NCI-H2227 treated with DMSO at 0.1 percent for 48 hours (cell line): Measurements from ENCODE around the gene NAGLU.
"Not testable (repeated sequence)": the region's sequence is repeated elsewhere in the genome, so short reads cannot be mapped to it uniquely, and the experiment has no call there.

ENCODE experiments used
- DNase-seq: peaks from one replicate; lab custom pipeline; 2025; lab: John Stamatoyannopoulos, UW

Gene NAGLU

DNA sequence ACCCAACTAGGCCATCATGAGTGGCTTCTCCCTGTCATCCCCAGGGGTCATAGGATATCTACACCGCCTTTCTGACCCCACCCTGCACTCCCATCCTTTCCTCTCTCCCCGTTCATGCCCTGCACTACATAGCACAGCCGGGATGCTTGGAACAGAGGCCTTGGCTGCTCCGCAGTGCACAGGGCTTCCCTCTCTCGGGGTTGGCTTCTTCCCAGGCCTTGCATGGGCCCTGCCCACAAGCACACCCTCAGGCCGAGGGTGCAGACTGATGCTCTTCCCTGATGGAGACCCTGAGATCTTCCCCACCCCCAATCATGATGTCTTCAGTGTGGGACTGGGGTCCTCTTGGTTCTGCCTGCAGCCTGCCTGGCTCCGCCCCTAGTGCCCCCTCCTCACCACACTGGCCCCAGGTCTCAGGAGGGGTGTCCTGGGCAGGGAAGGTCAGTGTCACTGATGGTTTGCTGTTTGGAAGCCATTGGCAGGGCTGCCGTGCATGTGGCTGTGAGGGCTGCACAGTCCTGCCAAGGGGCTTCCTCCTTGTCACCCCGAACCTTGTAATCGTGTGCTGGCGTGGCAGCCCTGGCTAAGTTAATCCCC, 14.3 kb upstream of the NAGLU start:
- DNase-seq: no peak

- DNase-seq: no peak
Observed at GRCh38 chr17:42522263-42522790, 13.7 kb upstream of the NAGLU start.

DNA sequence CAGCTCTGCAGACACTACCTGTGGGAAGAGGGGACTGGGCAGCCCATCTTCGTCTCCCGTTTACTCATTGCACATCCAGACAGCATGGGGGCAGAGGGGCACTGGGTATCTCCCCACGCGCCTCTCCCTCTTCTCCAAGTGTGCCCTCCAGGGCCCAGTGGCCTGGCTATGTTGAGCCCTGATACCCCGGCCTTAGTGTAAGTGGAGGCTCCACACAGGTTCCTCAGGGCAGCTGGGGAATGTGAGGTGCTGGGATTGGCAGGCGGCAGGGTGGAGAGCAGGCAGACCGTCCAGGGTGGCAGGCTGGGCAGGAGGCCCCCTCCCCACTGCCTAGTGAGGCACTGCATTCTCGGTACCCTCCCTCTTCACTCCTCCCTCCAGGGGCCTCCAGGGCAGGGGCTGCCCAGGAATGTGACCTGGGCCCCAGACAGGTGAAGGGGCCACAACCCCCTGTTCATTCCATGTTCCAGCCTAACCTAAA, 13.2 kb upstream of the NAGLU start:
- DNase-seq: no peak

- no peak for DNase-seq
Observed at GRCh38 chr17:42525221-42525620, 10.8 kb upstream of the NAGLU start.

- no peak for DNase-seq
Observed at GRCh38 chr17:42526031-42526444, 10.0 kb upstream of the NAGLU start.

DNA sequence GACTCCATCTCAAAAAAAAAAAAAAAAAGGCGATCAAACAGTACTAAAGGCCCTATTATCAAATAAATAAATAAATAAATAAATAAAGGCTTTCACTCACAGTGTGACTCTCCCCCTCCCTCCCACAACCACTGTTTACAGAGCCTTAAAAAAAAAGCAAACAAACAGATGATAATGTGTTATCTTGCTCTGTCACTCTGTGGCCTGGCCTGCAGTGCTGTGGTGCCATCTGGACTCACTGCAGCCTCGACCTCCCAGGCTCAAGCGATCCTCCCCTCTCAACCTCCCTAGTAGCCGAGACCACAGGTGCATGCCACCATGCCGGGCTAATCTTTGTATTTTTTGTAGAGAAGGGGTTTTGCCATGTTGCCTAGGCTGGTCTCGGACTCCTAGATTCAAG, 8.1 kb upstream of the NAGLU start:
- DNase-seq: no peak

- DNase-seq: no peak
Observed at GRCh38 chr17:42529061-42529460, 7.0 kb upstream of the NAGLU start.

GRCh38 chr17:42530952-42531454, 5.0 kb upstream of the NAGLU start:
- DNase-seq: peak; percentile 8

GRCh38 chr17:42531455-42532354, 4.3 kb upstream of the NAGLU start:
- peak; percentile 61 for DNase-seq

- DNase-seq: peak; percentile 79
Observed at GRCh38 chr17:42535155-42536047, 640 bp upstream of the NAGLU start.

DNA sequence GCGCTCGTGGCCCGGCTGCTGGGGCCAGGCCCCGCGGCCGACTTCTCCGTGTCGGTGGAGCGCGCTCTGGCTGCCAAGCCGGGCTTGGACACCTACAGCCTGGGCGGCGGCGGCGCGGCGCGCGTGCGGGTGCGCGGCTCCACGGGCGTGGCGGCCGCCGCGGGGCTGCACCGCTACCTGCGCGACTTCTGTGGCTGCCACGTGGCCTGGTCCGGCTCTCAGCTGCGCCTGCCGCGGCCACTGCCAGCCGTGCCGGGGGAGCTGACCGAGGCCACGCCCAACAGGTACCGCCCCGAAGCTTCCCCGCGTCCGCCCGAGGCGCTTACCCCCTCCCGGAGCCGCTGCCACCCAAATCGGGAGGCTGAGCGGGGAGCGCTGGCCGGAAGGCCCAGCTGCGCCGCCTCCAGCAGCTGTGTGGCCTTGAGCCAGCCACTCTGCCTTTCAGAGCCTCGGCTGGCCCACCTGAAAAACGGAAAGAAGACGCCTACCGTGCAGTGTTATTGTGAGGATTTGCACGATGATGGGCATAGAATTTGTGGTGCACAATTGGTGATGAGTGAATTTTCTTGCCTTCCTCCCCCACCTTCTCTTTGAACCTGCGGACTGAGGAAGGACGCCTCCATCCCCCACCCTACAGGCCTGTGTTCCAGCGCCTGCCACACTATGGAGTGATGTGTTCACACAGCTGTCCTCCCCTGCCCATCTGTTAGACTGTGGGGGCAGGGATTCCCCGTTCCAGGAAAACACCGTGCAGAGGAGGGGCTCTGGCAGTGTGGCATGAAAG, 523 bp downstream of the NAGLU start:
- DNase-seq: peak; percentile 66

DNA sequence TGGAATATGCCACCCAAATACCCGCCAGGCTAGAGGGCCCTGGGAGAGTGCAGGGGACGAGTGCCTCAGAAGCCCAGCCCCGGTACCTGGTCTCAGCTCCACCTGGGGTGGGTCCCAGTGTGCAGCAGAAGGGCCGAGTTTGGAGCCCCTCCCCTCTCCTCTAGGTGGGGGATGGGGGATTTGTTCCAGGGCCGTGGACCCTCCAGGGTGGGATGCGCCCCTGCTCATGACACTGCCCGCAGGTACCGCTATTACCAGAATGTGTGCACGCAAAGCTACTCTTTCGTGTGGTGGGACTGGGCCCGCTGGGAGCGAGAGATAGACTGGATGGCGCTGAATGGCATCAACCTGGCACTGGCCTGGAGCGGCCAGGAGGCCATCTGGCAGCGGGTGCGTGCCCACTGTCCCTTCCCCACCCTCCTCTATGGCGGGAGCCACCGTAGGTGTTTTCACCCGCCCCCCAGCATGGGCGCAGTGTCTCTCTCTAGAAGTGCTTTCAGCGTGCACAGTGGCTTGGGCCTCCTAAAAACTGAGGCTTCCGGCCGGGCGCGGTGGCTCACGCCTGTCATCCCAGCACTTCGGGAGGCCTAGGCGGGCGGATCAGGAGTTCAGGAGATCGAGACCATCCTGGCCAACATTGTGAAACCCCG, 1.2 kb downstream of the NAGLU start:
- no peak for DNase-seq

- no peak for DNase-seq
Observed at GRCh38 chr17:42537826-42538451, 1.9 kb downstream of the NAGLU start.

DNA sequence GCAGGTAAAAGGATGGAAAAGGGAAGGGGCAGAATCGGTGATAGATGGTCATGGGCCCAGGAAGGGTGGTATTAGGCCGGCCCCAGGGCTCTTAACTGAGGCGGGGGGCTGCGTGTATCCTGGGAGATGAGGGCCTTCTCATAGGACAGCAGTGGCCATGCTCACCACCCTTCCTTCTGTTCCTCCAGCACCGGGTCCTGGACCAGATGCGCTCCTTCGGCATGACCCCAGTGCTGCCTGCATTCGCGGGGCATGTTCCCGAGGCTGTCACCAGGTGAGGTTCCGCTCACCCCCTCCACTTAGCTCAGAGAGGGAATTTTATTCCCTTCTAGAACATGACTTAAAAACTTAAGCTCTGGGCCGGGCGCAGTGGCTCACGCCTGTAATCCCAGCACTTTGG, 2.4 kb downstream of the NAGLU start:
- no peak for DNase-seq

- DNase-seq: not testable (repeated sequence)
Observed at GRCh38 chr17:42540558-42540957, 4.5 kb downstream of the NAGLU start.

- DNase-seq: no peak
Observed at GRCh38 chr17:42541041-42541833, 5.2 kb downstream of the NAGLU start.

GRCh38 chr17:42543190-42544079, 7.4 kb downstream of the NAGLU start:
- no peak for DNase-seq

- no peak for DNase-seq
Observed at GRCh38 chr17:42544874-42545283, 8.8 kb downstream of the NAGLU start.
